Lower leg skin (tissue), 3 donors: ENCODE results near the gene RSPH9.

Experiments
- POLR2A ChIP-seq, 2 donors: fragments of 450-650 bp; IDR thresholded peaks; one replicate each; pipeline ENCODE4 v1.6.1; 2016 to 2017; ENCODE audit warnings: antibody characterized with exemption in 2 of 2, mild to moderate bottlenecking in 1 of 2, moderate library complexity in 1 of 2
- TF ChIP-seq, protein P1 (sequence below), 3 donors: fragments of 450-650 bp; IDR thresholded peaks; one replicate each; pipeline ENCODE4 v1.5.1; 2016; ENCODE audit warnings: antibody characterized with exemption in 3 of 3, mild to moderate bottlenecking in 3 of 3, moderate library complexity in 2 of 3

DNA sequence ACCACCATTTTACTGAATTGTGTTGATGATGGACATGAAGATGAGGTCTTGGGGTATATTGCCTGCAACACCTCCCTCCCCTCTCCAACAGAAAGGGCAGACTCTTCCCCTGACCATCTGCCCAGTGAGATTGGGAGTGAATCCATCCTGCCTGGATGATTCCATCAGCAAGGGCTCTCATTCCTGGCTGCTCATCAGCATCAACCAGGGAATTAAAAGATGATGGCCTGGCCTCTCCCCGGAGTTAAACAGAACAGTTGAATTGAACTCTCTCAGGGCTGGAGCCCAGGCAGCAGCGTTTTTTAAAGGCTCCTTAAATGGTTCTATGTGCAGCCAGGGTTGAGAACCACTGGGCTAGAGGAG, 57.3 kb downstream of the RSPH9 start:
- TF ChIP-seq, protein P1, sequence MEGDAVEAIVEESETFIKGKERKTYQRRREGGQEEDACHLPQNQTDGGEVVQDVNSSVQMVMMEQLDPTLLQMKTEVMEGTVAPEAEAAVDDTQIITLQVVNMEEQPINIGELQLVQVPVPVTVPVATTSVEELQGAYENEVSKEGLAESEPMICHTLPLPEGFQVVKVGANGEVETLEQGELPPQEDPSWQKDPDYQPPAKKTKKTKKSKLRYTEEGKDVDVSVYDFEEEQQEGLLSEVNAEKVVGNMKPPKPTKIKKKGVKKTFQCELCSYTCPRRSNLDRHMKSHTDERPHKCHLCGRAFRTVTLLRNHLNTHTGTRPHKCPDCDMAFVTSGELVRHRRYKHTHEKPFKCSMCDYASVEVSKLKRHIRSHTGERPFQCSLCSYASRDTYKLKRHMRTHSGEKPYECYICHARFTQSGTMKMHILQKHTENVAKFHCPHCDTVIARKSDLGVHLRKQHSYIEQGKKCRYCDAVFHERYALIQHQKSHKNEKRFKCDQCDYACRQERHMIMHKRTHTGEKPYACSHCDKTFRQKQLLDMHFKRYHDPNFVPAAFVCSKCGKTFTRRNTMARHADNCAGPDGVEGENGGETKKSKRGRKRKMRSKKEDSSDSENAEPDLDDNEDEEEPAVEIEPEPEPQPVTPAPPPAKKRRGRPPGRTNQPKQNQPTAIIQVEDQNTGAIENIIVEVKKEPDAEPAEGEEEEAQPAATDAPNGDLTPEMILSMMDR (IDR thresholded peaks at IDR 0.05) = no peak
- no peak for TF ChIP-seq POLR2A (IDR thresholded peaks at IDR 0.05)
